Gastrocnemius medialis (tissue), 4 donors: ENCODE measurements around the gene NT5DC4.

Experiments used
- POLR2A ChIP-seq, 2 donors: fragments of 450-650 bp; IDR thresholded peaks; one replicate each; pipeline ENCODE4 v1.6.1; 2017; ENCODE audit warnings: antibody characterized with exemption in 2 of 2, mild to moderate bottlenecking in 2 of 2, moderate library complexity in 2 of 2
- TF ChIP-seq, protein P1 (sequence below), 5 experiments: fragments of 450-650 bp in 3 of 5; fragments of 200-600 bp in 2 of 5; sonication (generic) in 2 of 5; IDR thresholded peaks in 4 of 5; conservative IDR thresholded peaks in 1 of 5; 1 replicate in 4 of 5; 2 replicates in 1 of 5; pipeline ENCODE4 v1.5.1; 2016 to 2019; ENCODE audit warnings: antibody characterized with exemption in 5 of 5, mild to moderate bottlenecking in 3 of 5, moderate library complexity in 3 of 5

DNA sequence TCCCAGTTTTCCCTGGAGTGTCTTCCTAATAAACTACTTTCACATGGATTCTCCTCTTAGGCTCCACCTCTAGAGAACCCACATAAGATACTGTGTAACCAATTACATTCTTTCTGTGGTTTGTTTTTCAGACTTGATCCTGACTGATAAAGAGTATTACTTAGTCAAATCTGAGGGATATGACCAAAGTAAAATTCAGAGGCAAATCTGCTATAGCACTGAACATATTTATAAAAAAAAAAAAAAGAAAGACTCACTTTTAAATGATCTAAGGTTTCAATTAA is 29.7 kb downstream of the NT5DC4 start:
- TF ChIP-seq, protein P1, sequence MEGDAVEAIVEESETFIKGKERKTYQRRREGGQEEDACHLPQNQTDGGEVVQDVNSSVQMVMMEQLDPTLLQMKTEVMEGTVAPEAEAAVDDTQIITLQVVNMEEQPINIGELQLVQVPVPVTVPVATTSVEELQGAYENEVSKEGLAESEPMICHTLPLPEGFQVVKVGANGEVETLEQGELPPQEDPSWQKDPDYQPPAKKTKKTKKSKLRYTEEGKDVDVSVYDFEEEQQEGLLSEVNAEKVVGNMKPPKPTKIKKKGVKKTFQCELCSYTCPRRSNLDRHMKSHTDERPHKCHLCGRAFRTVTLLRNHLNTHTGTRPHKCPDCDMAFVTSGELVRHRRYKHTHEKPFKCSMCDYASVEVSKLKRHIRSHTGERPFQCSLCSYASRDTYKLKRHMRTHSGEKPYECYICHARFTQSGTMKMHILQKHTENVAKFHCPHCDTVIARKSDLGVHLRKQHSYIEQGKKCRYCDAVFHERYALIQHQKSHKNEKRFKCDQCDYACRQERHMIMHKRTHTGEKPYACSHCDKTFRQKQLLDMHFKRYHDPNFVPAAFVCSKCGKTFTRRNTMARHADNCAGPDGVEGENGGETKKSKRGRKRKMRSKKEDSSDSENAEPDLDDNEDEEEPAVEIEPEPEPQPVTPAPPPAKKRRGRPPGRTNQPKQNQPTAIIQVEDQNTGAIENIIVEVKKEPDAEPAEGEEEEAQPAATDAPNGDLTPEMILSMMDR (IDR thresholded peaks at IDR 0.05 in 4 of 5, conservative IDR thresholded peaks at IDR 0.05 in 1 of 5) = no peak
- TF ChIP-seq POLR2A (IDR thresholded peaks at IDR 0.05) = no peak
